Astrocyte (in vitro differentiated cells and primary cell): ENCODE results near the gene THTPA.

ENCODE experiments used
- EZH2 ChIP-seq: IDR thresholded peaks from 2 replicates; pipeline ENCODE4 v1.6.1; 2012; ENCODE audit warnings: mild to moderate bottlenecking, low read length, inconsistent platforms; ENCODE audit not compliant: insufficient read depth
- TF ChIP-seq, protein P1 (sequence below): IDR thresholded peaks from 2 replicates; pipeline ENCODE4 v1.5.1; 2011; ENCODE audit warnings: low read depth, mild to moderate bottlenecking, inconsistent platforms, low read length, moderate library complexity; ENCODE audit not compliant: insufficient read depth

DNA sequence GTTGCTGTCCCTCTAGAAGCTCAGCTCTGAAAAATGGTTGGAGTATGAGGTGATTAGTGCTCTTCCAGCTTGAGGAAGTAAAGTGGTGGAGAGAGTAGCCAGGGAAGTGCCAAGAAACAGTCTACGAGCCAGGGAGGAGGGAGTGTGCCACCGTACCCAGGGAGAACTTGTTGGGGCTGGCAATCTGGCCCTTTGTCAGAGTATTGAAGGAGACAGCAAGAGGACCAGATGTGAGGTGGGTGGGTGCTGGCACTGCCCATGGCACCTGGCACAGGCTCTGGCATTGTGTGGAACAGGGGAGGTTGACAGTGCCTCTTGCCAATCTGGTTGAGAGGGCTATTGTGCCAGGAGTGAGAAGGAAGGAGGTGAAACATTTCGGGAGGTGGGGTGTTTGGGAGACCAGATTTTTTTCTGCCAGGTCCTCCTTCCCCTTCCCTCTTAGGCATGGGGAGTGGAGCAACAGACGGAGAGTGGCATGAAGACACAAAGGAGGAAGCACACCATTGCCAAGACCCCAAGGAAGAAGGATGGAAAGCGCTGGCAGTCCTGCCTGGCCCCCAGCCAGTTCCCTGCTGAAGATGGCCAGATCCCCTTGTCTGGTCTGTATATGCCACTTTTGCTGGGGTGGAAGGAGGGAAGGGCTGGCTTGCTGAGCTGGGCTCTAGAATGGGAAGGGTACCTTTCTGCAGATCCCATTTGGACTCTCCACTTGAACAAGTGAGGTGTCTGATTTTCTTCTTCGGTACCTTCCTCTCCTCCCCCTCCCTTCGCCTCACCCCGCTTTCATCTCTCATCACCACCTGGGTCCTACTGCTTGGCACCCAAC, 42.0 kb upstream of the THTPA start:
- TF ChIP-seq, protein P1, sequence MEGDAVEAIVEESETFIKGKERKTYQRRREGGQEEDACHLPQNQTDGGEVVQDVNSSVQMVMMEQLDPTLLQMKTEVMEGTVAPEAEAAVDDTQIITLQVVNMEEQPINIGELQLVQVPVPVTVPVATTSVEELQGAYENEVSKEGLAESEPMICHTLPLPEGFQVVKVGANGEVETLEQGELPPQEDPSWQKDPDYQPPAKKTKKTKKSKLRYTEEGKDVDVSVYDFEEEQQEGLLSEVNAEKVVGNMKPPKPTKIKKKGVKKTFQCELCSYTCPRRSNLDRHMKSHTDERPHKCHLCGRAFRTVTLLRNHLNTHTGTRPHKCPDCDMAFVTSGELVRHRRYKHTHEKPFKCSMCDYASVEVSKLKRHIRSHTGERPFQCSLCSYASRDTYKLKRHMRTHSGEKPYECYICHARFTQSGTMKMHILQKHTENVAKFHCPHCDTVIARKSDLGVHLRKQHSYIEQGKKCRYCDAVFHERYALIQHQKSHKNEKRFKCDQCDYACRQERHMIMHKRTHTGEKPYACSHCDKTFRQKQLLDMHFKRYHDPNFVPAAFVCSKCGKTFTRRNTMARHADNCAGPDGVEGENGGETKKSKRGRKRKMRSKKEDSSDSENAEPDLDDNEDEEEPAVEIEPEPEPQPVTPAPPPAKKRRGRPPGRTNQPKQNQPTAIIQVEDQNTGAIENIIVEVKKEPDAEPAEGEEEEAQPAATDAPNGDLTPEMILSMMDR = no peak
- no peak for TF ChIP-seq EZH2
